ENCODE data around the gene TTC7B. TPM values are rescaled to one million over a fixed set of nuclear protein-coding genes. Genes with fewer than 3 reads are reported as not detected.

Gene TTC7B
- total and polyA plus RNA-seq, 2 experiments from 2014 or later = 7.9 to 28.6 TPM

- TF ChIP-seq, protein P1, sequence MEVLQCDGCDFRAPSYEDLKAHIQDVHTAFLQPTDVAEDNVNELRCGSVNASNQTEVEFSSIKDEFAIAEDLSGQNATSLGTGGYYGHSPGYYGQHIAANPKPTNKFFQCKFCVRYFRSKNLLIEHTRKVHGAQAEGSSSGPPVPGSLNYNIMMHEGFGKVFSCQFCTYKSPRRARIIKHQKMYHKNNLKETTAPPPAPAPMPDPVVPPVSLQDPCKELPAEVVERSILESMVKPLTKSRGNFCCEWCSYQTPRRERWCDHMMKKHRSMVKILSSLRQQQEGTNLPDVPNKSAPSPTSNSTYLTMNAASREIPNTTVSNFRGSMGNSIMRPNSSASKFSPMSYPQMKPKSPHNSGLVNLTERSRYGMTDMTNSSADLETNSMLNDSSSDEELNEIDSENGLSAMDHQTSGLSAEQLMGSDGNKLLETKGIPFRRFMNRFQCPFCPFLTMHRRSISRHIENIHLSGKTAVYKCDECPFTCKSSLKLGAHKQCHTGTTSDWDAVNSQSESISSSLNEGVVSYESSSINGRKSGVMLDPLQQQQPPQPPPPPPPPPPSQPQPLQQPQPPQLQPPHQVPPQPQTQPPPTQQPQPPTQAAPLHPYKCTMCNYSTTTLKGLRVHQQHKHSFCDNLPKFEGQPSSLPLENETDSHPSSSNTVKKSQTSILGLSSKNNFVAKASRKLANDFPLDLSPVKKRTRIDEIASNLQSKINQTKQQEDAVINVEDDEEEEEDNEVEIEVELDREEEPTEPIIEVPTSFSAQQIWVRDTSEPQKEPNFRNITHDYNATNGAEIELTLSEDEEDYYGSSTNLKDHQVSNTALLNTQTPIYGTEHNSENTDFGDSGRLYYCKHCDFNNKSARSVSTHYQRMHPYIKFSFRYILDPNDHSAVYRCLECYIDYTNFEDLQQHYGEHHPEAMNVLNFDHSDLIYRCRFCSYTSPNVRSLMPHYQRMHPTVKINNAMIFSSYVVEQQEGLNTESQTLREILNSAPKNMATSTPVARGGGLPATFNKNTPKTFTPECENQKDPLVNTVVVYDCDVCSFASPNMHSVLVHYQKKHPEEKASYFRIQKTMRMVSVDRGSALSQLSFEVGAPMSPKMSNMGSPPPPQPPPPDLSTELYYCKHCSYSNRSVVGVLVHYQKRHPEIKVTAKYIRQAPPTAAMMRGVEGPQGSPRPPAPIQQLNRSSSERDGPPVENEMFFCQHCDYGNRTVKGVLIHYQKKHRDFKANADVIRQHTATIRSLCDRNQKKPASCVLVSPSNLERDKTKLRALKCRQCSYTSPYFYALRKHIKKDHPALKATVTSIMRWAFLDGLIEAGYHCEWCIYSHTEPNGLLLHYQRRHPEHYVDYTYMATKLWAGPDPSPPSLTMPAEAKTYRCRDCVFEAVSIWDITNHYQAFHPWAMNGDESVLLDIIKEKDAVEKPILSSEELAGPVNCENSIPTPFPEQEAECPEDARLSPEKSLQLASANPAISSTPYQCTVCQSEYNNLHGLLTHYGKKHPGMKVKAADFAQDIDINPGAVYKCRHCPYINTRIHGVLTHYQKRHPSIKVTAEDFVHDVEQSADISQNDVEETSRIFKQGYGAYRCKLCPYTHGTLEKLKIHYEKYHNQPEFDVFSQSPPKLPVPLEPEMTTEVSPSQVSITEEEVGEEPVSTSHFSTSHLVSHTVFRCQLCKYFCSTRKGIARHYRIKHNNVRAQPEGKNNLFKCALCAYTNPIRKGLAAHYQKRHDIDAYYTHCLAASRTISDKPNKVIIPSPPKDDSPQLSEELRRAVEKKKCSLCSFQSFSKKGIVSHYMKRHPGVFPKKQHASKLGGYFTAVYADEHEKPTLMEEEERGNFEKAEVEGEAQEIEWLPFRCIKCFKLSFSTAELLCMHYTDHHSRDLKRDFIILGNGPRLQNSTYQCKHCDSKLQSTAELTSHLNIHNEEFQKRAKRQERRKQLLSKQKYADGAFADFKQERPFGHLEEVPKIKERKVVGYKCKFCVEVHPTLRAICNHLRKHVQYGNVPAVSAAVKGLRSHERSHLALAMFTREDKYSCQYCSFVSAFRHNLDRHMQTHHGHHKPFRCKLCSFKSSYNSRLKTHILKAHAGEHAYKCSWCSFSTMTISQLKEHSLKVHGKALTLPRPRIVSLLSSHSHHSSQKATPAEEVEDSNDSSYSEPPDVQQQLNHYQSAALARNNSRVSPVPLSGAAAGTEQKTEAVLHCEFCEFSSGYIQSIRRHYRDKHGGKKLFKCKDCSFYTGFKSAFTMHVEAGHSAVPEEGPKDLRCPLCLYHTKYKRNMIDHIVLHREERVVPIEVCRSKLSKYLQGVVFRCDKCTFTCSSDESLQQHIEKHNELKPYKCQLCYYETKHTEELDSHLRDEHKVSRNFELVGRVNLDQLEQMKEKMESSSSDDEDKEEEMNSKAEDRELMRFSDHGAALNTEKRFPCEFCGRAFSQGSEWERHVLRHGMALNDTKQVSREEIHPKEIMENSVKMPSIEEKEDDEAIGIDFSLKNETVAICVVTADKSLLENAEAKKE (CRISPR knock-in tag; IDR thresholded peaks at IDR 0.05) = no peak
- TF ChIP-seq JUNB (IDR thresholded peaks at IDR 0.05; ENCODE audit: unreplicated experiment) (no peak), CTCF (conservative IDR thresholded peaks at IDR 0.05; ENCODE audit: low read depth in 2 of 2) (no peak), POLR2AphosphoS5 (IDR thresholded peaks at IDR 0.05; ENCODE audit: low read depth) (no peak), ETS1 (IDR thresholded peaks at IDR 0.05) (no peak), EZH2phosphoT487 (IDR thresholded peaks at IDR 0.05; ENCODE audit: unreplicated experiment) (no peak), STAT1 (IDR thresholded peaks at IDR 0.05; ENCODE audit: unreplicated experiment) (no peak), CREB1 (CRISPR knock-in tag; IDR thresholded peaks at IDR 0.05; ENCODE audit: low read depth) (no peak)
These were observed 115.1 kb downstream of the TTC7B start (continued) for GRCh38 chr14:90700933-90701776.

Measured in GM23338 (cell line).